Erythroblast (primary cell): Measurements from ENCODE around the gene BACE1.

ENCODE experiments used
- DNase-seq, 2 experiments: peaks; one replicate each; lab custom pipeline; 2025; lab: John Stamatoyannopoulos, UW
- GATA1 ChIP-seq: IDR thresholded peaks from 2 replicates; pipeline ENCODE4 v1.6.1; 2011; ENCODE audit warnings: low read depth, mild to moderate bottlenecking, control low read depth, low read length, moderate library complexity
- POLR2A ChIP-seq: IDR thresholded peaks from 2 replicates; pipeline ENCODE4 v1.6.1; 2011; ENCODE audit warnings: mild to moderate bottlenecking, low read length

BACE1 gene

DNA sequence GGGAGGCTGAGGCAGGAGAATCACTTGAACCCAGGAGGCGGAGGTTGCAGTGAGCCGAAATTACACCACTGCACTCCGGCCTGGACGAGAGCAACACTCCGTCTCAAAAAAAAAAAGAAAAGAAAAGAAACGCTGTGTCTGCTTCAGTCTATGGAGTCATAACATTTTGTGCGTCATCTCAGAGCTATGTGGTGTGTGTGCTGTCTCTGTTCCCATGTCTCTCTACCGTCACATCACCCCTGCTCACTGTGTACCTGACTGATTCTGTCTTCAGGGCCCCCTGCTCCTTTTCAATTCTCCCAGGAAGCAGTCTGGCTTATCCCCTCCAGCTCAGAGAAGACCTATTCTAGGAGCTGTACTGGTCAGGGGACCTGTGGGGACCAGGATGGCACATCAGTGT lies 17.9 kb downstream of the BACE1 start:
- no peak for TF ChIP-seq POLR2A
- TF ChIP-seq GATA1 = no peak
- DNase-seq = no peak

DNA sequence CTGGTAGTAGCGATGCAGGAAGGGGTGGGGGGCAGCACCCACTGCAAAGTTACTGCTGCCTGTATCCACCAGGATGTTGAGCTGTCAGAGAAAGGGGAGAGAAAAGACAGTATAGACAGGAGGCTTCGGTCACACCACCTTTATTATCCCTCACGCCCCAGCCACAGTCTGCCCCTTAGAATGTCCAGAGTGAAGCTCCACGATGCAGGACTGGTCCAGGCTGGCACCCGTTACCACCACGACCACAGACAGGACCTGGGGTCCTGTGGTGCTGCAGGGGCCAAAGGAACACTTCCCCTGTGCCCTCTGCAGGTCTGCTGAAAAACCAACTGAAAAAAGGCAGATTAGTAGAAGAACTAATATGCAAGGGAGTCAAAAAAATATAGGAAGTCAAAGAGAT lies 19.2 kb downstream of the BACE1 start:
- no peak for DNase-seq
- TF ChIP-seq POLR2A = no peak
- TF ChIP-seq GATA1 = no peak

DNA sequence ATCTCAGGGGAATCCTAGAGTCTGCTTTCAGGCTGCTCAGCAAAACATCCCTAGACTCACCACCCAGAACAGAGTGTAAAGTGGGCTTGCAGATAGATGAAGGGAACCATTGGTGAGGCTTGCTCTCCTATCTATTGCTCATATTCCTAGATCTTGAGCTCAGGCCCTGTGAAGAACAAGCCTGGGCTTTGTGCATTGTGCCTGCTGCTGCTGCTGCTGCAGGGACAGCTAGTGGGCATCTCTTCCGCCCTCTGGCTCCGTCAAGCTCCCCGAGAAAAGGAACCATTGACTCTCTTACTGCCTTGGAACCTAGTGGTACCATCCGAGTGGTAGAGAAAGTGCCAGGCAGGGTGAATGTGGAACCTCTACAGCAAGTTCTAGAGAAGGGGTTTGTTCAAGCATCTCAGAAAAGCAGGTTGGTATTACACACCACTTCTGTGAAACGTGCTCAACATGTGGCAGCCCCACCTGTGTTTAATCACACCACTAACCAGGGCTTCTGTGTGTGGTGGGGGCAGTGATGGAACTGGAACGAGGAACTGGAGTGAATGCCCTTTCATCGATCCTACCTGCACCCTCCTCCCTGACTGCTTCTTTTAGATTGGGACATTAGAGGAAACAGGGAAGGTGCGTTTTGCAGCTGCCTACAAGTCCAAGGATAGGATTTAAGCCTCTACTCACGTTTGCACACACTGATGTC lies 20.5 kb downstream of the BACE1 start:
- TF ChIP-seq GATA1 (no peak), POLR2A (no peak)
- no peak for DNase-seq

DNA sequence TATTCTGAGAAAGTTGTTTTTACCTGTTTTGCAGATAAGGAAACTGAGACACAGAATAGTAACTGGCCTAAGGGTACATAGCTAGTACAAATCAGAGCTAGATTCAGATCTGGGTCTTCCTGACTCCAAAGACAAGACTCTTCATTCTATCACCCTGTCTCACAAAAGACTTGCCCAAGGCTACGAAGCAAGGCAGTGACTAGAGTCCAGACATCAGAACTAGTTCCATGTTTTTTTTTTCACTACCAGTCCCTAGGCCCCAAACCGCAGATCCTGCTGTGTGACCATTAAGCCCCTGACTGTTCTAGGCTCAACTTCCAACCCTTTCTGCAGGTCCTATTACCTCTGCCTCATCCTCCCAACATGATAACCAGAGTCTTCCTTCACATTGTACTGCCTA lies 23.4 kb downstream of the BACE1 start:
- no peak for TF ChIP-seq GATA1
- TF ChIP-seq POLR2A = no peak

DNA sequence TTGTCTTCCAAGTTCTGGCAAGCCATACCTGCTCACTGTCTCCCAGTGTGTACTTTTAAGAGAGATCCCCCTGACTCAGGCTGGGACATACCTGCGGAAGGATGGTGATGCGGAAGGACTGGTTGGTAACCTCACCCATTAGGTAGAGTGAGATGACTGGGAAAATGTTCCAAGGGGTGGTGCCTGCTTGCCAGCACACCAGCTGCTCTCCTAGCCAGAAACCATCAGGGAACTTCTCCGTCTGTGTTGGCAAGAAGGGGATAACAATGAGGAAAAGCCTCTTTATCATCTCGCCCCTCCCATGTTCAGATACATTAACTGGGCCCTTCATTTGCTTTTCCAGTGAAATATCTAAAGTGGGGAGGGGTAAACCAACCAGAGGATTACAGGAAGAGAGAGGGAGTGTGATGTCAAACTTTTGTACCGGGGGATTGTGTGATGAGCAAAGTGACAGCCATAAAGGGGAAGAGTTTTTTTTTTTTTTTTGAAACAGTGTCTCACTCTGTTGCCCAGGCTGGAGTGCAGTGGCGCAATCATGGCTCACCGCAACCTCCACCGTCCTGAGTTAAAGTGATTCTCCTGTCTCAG lies 25.2 kb downstream of the BACE1 start, which contains the start of gene BACE1-AS:
Gene BACE1-AS, plus strand, starts transcription at position 538 of the 588 bp plus-strand sequence.
- no peak for TF ChIP-seq GATA1
- no peak for TF ChIP-seq POLR2A
- no peak for DNase-seq

More for the DNA sequence above, 23.4 kb downstream of the BACE1 start:
- DNase-seq = no peak

DNA sequence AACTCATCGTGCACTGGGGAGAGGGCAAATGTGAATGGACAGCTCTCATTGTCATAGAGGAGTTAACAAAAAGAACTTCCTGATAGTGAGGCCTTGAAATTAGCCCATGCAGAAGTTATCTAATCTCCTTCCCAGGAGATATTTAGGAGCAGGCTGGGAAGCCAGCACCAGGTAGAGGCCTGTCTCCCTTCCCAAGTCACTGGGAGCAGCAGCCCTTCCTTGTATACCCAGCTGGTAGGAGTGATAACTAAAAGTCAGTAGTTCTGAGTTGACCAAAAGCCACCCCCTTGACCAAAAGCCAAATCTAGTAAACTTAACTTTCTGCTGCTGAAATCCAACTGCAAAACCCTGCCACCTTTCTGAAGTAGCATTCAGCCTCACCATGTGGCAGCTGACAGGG lies 26.3 kb downstream of the BACE1 start:
- TF ChIP-seq POLR2A (no peak), GATA1 (no peak)
- DNase-seq = no peak

DNA sequence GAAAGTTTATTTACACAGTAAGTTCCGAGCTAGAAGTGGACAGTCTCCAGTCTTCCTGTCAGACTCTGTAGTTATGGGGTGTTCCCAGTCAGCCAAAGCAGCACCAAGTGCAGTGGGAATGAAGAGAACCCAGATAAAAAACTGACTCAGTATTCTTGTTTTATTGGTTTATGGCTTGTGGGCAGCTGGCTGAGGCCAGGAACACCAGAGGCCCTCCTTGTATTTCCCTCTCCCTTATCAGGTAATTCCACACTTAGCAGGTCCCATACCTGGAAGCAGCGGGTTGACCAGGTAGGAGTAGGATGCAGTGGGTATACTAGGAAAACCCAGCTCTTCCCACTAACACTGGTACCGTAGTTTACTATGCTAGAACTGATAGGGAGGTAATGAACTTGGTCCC lies 28.4 kb downstream of the BACE1 start:
- DNase-seq = no peak
- TF ChIP-seq GATA1 (no peak), POLR2A (no peak)

DNA sequence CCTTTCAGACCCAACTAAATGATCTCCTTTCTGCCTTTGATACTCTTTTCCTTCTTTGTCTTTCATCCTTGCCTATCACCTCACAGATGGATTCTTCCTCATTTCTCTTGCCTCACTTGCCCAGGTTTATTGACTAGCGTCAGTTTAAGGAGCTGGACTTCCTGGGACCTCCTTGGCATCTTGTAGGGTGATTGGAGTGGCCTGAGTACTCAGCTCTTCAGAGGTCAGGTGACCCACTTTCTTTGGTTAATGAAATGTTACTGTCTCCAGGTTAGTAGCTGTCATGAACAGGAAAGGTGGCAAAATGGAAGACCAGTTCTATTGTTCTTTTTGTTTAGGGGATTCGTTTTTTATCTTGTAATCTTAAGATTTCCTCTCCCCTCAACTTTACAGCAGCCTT lies 29.5 kb downstream of the BACE1 start:
- no peak for DNase-seq
- no peak for TF ChIP-seq POLR2A
- TF ChIP-seq GATA1 = no peak

DNA sequence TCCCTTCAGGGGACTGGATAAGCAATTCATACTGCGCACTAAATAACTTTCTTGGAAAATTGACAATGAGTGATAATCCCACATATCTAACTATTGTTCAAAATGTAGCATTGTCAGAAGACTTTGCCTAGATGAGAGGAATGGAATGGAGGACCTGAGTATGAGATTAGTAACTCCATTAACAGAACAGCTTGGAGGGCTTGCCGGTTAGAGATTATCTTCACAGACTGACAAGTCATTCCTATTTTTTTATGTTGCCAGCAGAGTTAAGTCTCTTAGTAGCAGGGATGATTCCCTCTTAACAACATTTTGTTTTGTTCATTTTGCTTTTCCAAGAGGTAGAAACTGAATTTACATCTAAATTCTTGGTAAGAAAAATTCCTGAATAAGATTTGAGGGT lies 32.0 kb downstream of the BACE1 start:
- DNase-seq = no peak
- no peak for TF ChIP-seq GATA1
- TF ChIP-seq POLR2A = no peak

DNA sequence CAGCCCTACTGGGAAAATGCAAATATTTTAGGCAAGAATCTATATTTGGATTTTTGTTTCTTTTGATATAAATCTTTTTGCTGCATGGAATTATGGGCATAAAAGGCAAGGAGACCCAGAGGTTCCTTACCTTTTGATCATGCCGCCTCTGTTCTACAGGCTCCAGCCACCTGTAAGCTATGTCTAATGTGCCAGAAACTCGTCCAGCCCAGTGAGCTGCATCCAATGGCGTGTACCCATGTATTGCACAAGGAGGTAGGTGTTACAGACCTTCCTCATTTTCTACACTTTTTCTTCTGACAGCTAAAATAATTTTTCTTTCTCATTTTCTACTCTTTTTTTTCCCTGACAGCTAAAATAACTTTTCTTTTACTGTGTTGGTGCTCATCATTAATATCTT lies 33.1 kb downstream of the BACE1 start:
- no peak for DNase-seq
- TF ChIP-seq POLR2A (no peak), GATA1 (no peak)

DNA sequence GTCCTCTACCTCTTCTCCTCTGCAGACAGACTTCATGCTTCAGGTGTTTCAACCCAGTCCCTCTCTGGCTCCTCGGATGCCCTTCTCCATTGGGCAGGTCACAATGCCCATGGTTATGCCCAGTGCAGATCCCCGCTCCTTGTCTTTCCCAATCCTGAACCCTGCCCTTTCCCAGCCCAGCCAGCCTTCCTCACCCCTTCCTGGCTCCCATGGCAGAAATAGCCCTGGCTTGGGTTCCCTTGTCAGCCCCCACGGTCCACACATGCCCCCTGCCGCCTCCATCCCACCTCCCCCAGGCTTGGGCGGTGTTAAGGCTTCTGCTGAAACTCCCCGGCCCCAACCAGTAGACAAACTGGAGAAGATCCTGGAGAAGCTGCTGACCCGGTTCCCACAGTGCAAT lies 34.2 kb downstream of the BACE1 start:
- TF ChIP-seq POLR2A (no peak), GATA1 (no peak)

DNA sequence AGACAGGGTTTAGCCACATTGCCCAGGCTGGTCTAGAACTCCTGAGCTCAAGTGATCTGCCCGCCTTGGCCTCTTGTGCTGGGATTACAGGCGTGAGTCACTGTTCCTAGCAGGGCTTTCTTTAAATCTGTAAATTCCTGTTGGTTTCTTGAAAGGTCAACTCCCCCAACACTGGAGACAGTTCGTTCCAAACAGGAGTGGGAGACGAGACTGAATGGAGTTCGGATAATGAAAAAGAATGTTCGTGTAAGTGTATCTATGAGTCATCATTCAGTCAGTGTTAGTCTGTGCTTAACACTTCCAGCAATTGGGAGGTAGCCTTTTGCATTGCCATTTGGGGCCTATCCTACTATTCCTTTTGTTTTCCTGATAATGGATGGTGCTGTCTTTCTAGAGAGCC lies 34.9 kb downstream of the BACE1 start:
- TF ChIP-seq POLR2A = no peak
- no peak for TF ChIP-seq GATA1

More for the DNA sequence above, 34.2 kb downstream of the BACE1 start:
- DNase-seq = no peak

DNA sequence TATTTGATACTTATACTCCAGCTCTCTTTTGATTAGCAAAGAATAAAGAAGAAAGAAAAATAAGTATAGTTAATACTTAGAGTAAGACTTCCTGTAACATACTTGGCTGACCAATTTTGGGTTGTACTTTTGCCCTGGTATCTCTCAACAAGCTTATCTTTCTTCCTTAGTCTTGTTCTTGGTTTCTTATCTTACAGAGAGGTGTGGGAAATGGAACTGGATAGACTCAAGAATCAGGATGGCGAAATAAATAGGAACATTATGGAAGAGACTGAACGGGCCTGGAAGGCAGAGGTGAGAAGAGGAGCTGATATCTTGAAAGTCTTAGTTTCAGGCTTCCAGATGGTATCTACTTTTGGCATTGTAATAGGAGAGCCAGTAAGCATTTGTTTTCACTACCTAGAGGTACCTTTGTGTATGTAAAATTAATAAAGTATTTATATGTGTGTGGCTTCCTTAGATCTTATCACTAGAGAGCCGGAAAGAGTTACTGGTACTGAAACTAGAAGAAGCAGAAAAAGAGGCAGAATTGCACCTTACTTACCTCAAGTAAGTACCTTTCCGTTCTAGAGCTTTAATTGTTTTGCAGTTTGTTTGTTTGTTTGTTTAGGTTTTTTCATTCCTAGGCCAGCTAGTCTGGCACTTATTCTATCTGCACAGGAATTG lies 36.2 kb downstream of the BACE1 start:
- TF ChIP-seq POLR2A (no peak), GATA1 (no peak)
- DNase-seq = no peak

More for the DNA sequence above, 34.9 kb downstream of the BACE1 start:
- no peak for DNase-seq

DNA sequence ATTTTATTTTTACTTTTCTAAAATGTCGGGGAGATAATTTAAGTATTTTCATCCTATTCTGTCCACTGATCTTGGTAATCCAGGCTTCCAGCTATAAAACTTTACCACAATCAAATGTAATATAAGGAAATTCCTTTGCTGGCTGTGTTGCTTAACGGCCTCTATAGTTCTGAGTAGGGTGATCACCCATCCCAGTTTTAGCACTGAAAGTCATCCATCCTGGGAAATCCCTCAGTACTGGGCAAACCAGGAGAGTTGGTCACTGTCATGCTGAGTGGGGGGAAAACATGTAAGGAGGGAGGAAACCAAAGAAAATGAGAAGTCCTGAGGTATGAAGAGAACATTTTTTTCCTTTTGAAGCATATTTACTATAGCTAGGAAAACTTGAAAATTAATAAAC lies 37.7 kb downstream of the BACE1 start:
- DNase-seq = no peak
- no peak for TF ChIP-seq POLR2A
- TF ChIP-seq GATA1 = no peak
